ENCODE data around the gene ADGRA1. TPM values are rescaled to one million over a fixed set of nuclear protein-coding genes. Genes with fewer than 3 reads are reported as not detected.

The ADGRA1 gene
- total and polyA plus RNA-seq, 2 experiments from 2014 or later = not detected

DNA sequence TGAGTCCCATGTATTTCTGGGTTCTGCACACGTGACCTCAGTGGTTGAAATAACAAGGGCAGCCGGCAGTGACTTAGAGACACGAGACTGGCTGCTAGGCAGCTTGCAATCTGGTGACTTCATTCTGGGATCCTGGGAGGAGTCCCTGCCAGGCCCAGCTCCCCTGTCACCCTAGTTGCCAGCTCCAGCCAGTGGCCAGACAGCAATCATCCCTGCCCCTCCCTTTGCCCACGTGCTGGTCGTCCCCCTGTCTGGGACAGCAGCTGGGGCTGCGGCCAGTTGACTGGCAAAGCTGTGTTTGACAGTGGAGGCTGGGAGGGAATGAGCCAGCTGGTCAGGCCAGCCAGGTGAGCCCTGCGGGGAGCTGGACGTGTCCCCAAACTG, 30.0 kb downstream of the ADGRA1 start:
- no peaks in the 10 kb centered on the region for H3K36me3 ChIP-seq (ENCODE audit: low read depth)
- no peaks in the 10 kb centered on the region for H3K9me2 ChIP-seq (ENCODE audit: insufficient read depth)
- in situ Hi-C loops (cut with MboI) = no loop called here
- no peak overlapping the region for H3K27ac ChIP-seq
- H3K79me2 ChIP-seq (ENCODE audit: insufficient read depth) = no peaks in the 10 kb centered on the region
- H3K27me3 ChIP-seq (replicated peaks; ENCODE audit: insufficient read depth) = no peaks in the 10 kb centered on the region
- 26 to 42% methylated on average over 8 of the region's 8 CpGs for WGBS, 2 experiments (ENCODE audit: low coverage in 1 of 2, low lambda C conversion rate in 2 of 2, missing lambda C conversion rate in 2 of 2)
- no peaks in the 10 kb centered on the region for H4K20me1 ChIP-seq (ENCODE audit: insufficient read depth)
- no peaks in the 10 kb centered on the region for H3F3A ChIP-seq (ENCODE audit: insufficient read depth)
- no peak for TF ChIP-seq EZH2 (IDR thresholded peaks at IDR 0.05; ENCODE audit: insufficient read depth, poor library complexity, severe bottlenecking)
- TF ChIP-seq EZH2phosphoT487 (IDR thresholded peaks at IDR 0.05; ENCODE audit: insufficient read depth, low read depth) = no peak
- DNase-seq = no peak
- no peak overlapping the region for H3K4me2 ChIP-seq (ENCODE audit: unreplicated experiment)
- H3K4me1 ChIP-seq (ENCODE audit: insufficient read depth) = no peaks in the 10 kb centered on the region
- H3K9ac ChIP-seq = no peak overlapping the region
- H2AFZ ChIP-seq = no peak overlapping the region
- H3K9me3 ChIP-seq (ENCODE audit: low read depth) = no peaks in the 10 kb centered on the region
- no peak overlapping the region for H3K4me3 ChIP-seq

DNA sequence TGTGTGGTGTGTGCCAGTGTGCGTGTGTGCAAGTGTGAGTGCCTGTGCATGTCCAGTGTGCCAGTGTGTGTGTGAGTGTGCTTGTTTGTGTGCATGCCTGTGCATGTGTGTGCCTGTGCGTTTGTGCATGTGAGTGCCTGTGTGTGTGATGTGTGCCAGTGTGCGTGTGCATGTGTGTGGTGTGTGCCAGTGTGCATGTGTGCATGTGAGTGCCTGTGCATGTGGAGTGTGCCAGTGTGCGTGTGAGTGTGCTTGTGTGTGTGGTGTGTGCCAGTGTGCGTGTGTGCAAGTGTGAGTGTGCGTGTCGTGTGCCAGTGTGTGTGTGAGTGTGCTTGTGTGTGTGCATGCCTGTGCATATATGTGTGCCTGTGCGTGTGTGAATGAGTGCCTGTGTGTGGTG, 33.8 kb downstream of the ADGRA1 start:
- Histone ChIP-seq H3K9me2 (ENCODE audit: insufficient read depth) (no peaks in the 10 kb centered on the region), H2AFZ (no peak overlapping the region), H4K20me1 (ENCODE audit: insufficient read depth) (no peaks in the 10 kb centered on the region), H3K27me3 (replicated peaks; ENCODE audit: insufficient read depth) (no peaks in the 10 kb centered on the region), H3K27ac (no peak overlapping the region), H3F3A (ENCODE audit: insufficient read depth) (no peaks in the 10 kb centered on the region), H3K36me3 (ENCODE audit: low read depth) (no peaks in the 10 kb centered on the region), H3K4me1 (ENCODE audit: insufficient read depth) (no peaks in the 10 kb centered on the region), H3K79me2 (ENCODE audit: insufficient read depth) (no peaks in the 10 kb centered on the region), H3K4me2 (ENCODE audit: unreplicated experiment) (no peak overlapping the region), H3K9ac (no peak overlapping the region), H3K4me3 (no peak overlapping the region), H3K9me3 (ENCODE audit: low read depth) (no peaks in the 10 kb centered on the region)
- 72 to 76% methylated on average over 7 to 8 of the region's 8 CpGs for WGBS, 2 experiments (ENCODE audit: low coverage in 1 of 2, low lambda C conversion rate in 2 of 2, missing lambda C conversion rate in 2 of 2)
- DNase-seq = no peak
- in situ Hi-C loops (cut with MboI) = no loop called here
- TF ChIP-seq EZH2phosphoT487 (IDR thresholded peaks at IDR 0.05; ENCODE audit: insufficient read depth, low read depth) (no peak), EZH2 (IDR thresholded peaks at IDR 0.05; ENCODE audit: insufficient read depth, poor library complexity, severe bottlenecking) (no peak)

DNA sequence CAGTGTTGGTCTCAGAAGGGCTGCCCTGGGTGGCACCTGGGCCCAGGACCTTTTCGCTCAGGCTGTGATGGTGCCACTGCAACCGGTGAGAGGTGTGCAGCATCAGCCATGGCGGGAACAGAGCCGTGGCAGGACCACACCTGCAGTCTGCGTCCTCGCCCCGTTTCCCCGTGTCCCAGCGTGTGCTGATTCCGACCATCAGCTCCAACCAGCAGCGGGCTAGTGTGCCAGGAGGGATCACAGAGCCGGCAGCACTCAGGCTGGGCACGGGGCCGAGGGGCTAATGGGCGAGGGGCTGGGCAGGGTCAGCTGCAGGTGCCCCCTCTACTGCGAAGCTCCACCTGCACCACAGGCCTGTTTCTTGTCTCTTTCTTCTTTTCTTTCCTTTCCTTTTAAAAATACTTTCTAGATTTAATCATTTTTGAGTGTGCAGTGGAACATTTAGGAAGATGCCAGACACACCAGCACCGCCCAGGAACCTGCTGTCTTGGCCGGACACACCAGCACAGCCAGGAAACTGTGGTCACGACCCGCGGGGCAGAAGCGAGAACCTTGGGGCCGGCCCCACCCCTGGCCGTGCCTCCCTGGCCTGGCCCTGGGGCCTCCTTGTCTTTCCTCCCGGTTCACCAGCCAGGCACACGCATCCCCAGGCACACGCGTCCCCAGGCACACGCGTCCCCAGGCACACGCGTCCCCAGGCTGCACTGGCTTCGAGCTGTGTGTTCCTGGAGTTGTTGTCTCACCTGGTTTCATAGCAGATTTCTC, 34.6 kb downstream of the ADGRA1 start:
- H3K9me2 ChIP-seq (ENCODE audit: insufficient read depth) = no peaks in the 10 kb centered on the region

DNA sequence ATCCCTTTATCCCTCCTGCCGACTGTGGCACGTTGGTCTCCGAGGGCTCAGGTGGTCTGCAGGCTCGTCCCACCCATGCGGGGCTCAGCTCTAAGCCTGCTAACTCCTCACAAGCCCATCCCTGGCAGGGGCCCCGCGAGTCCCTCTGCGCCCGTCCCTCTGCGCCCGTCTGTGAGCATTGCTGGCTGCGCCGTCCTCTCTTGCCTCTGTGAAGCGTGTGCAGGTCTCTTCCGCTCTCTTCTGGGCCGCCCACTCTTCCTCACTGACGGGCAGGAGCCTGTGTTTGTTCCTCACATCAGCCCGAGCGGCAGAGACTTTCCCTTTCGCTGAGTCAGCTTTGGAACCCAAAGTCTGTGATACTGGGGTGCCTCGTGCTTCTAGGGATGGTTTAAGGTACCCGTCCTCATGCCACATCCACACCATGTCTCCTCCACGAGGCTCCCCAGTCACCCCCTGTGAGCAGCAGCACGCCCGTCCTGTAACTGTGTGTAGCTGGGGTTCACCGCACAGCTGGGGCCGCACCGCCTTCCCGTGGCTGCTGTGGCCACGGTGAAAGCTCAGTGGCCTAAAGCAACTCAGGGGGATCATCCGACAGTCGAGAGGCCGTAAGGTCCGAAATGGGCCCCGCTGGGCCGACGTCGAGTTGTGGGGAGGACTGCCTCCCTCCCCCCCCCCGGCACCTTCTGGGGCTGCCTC, 35.5 kb downstream of the ADGRA1 start:
- Histone ChIP-seq H3K9me2 (ENCODE audit: insufficient read depth) (no peaks in the 10 kb centered on the region), H3K9me3 (ENCODE audit: low read depth) (no peaks in the 10 kb centered on the region), H2AFZ (no peak overlapping the region), H3K27me3 (replicated peaks; ENCODE audit: insufficient read depth) (no peaks in the 10 kb centered on the region), H3K9ac (no peak overlapping the region), H4K20me1 (ENCODE audit: insufficient read depth) (no peaks in the 10 kb centered on the region), H3K27ac (no peak overlapping the region), H3K4me3 (no peak overlapping the region), H3K79me2 (ENCODE audit: insufficient read depth) (no peaks in the 10 kb centered on the region), H3K4me1 (ENCODE audit: insufficient read depth) (no peaks in the 10 kb centered on the region), H3K4me2 (ENCODE audit: unreplicated experiment) (no peak overlapping the region), H3F3A (ENCODE audit: insufficient read depth) (no peaks in the 10 kb centered on the region), H3K36me3 (ENCODE audit: low read depth) (no peaks in the 10 kb centered on the region)
- in situ Hi-C loops (cut with MboI) = no loop called here
- 45 to 53% methylated on average over 30 to 39 of the region's 39 CpGs for WGBS, 2 experiments (ENCODE audit: low coverage in 1 of 2, low lambda C conversion rate in 2 of 2, missing lambda C conversion rate in 2 of 2)
- DNase-seq = no peak
- TF ChIP-seq EZH2 (IDR thresholded peaks at IDR 0.05; ENCODE audit: insufficient read depth, poor library complexity, severe bottlenecking) (no peak), EZH2phosphoT487 (IDR thresholded peaks at IDR 0.05; ENCODE audit: insufficient read depth, low read depth) (no peak)

More for the DNA sequence above, 34.6 kb downstream of the ADGRA1 start:
- in situ Hi-C loops (cut with MboI) = no loop called here
- Histone ChIP-seq H3K4me1 (ENCODE audit: insufficient read depth) (no peaks in the 10 kb centered on the region), H4K20me1 (ENCODE audit: insufficient read depth) (no peaks in the 10 kb centered on the region), H3F3A (ENCODE audit: insufficient read depth) (no peaks in the 10 kb centered on the region), H3K36me3 (ENCODE audit: low read depth) (no peaks in the 10 kb centered on the region), H3K4me2 (ENCODE audit: unreplicated experiment) (no peak overlapping the region), H3K27me3 (replicated peaks; ENCODE audit: insufficient read depth) (no peaks in the 10 kb centered on the region), H3K27ac (no peak overlapping the region), H2AFZ (no peak overlapping the region), H3K4me3 (no peak overlapping the region), H3K9ac (no peak overlapping the region), H3K9me3 (ENCODE audit: low read depth) (no peaks in the 10 kb centered on the region), H3K79me2 (ENCODE audit: insufficient read depth) (no peaks in the 10 kb centered on the region)
- 61 to 68% methylated on average over 28 to 32 of the region's 33 CpGs for WGBS, 2 experiments (ENCODE audit: low coverage in 1 of 2, low lambda C conversion rate in 2 of 2, missing lambda C conversion rate in 2 of 2)
- TF ChIP-seq EZH2phosphoT487 (IDR thresholded peaks at IDR 0.05; ENCODE audit: insufficient read depth, low read depth) (no peak), EZH2 (IDR thresholded peaks at IDR 0.05; ENCODE audit: insufficient read depth, poor library complexity, severe bottlenecking) (no peak)
- DNase-seq = no peak
